NT2/D1 (cell line): Measurements from ENCODE around the gene ABCE1.

Source experiments
- SUZ12 ChIP-seq: IDR thresholded peaks from 2 replicates; pipeline ENCODE4 v1.6.1; 2011; ENCODE audit not compliant: insufficient read length, insufficient read depth; ENCODE audit errors: extremely low read depth
- YY1 ChIP-seq: IDR thresholded peaks from 2 replicates; pipeline ENCODE4 v1.6.1; 2011; ENCODE audit not compliant: insufficient read length, insufficient read depth

GRCh38 chr4:145130788-145131399, 32.8 kb downstream of the ABCE1 start:
- TF ChIP-seq YY1 (no peak), SUZ12 (no peak)
